ENCODE results near the gene PLD5. TPM values are rescaled to one million over a fixed set of nuclear protein-coding genes. Genes with fewer than 3 reads are reported as not detected.

PLD5 gene
- total RNA-seq, 1 experiment from 2014 or later: 1.8 TPM

GRCh38 chr1:242043165-242043564, 481.3 kb downstream of the PLD5 start:
- Mint-ChIP-seq H3K4me1 (ENCODE audit: low read depth, unreplicated experiment) (no peaks in the 10 kb centered on the region), H3K27me3 (ENCODE audit: insufficient read depth, unreplicated experiment) (peaks cover 4% of the 10 kb centered on the region), H3K9me3 (ENCODE audit: unreplicated experiment) (peaks cover 12% of the 10 kb centered on the region), H3K27ac (ENCODE audit: unreplicated experiment) (no peak overlapping the region), H3K36me3 (ENCODE audit: insufficient read depth, unreplicated experiment) (no peaks in the 10 kb centered on the region), H3K4me3 (ENCODE audit: unreplicated experiment) (no peak overlapping the region)
- no peak for DNase-seq
- H3K4me3 ChIP-seq (ENCODE audit: low read depth, low read length): no peak overlapping the region
- no peaks in the 10 kb centered on the region for H3K36me3 ChIP-seq (ENCODE audit: control insufficient read depth, insufficient read depth, low read length)
- no peaks in the 10 kb centered on the region for H3K9me3 ChIP-seq
- TF ChIP-seq CTCF (IDR thresholded peaks at IDR 0.05; ENCODE audit: insufficient read depth in 1 of 2, low read depth in 1 of 2, low read length in 1 of 2, severe bottlenecking in 1 of 2, unreplicated experiment in 1 of 2): no peak
- CTCF ChIA-PET: no interaction called here
- no peaks in the 10 kb centered on the region for H3K27me3 ChIP-seq (replicated peaks; ENCODE audit: control insufficient read depth, insufficient read depth, low read length)
- BruUV-seq (replicated peaks): no TSS peak
- POLR2A ChIA-PET: no interaction called here
- intact Hi-C loops (cut with micrococcal nuclease; ENCODE audit: unreplicated experiment): no loop called here
- no peaks in the 10 kb centered on the region for H3K4me1 ChIP-seq

- intact Hi-C loops (cut with micrococcal nuclease; ENCODE audit: unreplicated experiment): no loop called here
- H3K36me3 ChIP-seq (ENCODE audit: control insufficient read depth, insufficient read depth, low read length): no peaks in the 10 kb centered on the region
- no peak overlapping the region for H3K4me3 ChIP-seq (ENCODE audit: low read depth, low read length)
- no peak for TF ChIP-seq CTCF (IDR thresholded peaks at IDR 0.05; ENCODE audit: insufficient read depth in 1 of 2, low read depth in 1 of 2, low read length in 1 of 2, severe bottlenecking in 1 of 2, unreplicated experiment in 1 of 2)
- H3K9me3 ChIP-seq: no peaks in the 10 kb centered on the region
- CTCF ChIA-PET: no interaction called here
- Mint-ChIP-seq H3K9me3 (ENCODE audit: unreplicated experiment) (no peaks in the 10 kb centered on the region), H3K36me3 (ENCODE audit: insufficient read depth, unreplicated experiment) (no peaks in the 10 kb centered on the region), H3K27me3 (ENCODE audit: insufficient read depth, unreplicated experiment) (peaks cover 4% of the 10 kb centered on the region), H3K27ac (ENCODE audit: unreplicated experiment) (no peak overlapping the region), H3K4me1 (ENCODE audit: low read depth, unreplicated experiment) (no peaks in the 10 kb centered on the region), H3K4me3 (ENCODE audit: unreplicated experiment) (no peak overlapping the region)
- DNase-seq: no peak
- no peaks in the 10 kb centered on the region for H3K27me3 ChIP-seq (replicated peaks; ENCODE audit: control insufficient read depth, insufficient read depth, low read length)
- no TSS peak for BruUV-seq (replicated peaks)
- POLR2A ChIA-PET: no interaction called here
- H3K4me1 ChIP-seq: no peaks in the 10 kb centered on the region
Observed at GRCh38 chr1:242034392-242034791, 490.1 kb downstream of the PLD5 start.

- intact Hi-C loops (cut with micrococcal nuclease; ENCODE audit: unreplicated experiment): no loop called here
- Histone ChIP-seq H3K36me3 (ENCODE audit: control insufficient read depth, insufficient read depth, low read length) (no peaks in the 10 kb centered on the region), H3K4me1 (no peaks in the 10 kb centered on the region), H3K9me3 (no peaks in the 10 kb centered on the region), H3K27me3 (replicated peaks; ENCODE audit: control insufficient read depth, insufficient read depth, low read length) (no peaks in the 10 kb centered on the region), H3K4me3 (ENCODE audit: low read depth, low read length) (no peak overlapping the region)
- H3K36me3 Mint-ChIP-seq (ENCODE audit: insufficient read depth, unreplicated experiment): no peaks in the 10 kb centered on the region
- no peaks in the 10 kb centered on the region for H3K9me3 Mint-ChIP-seq (ENCODE audit: unreplicated experiment)
- TF ChIP-seq CTCF (IDR thresholded peaks at IDR 0.05; ENCODE audit: insufficient read depth in 1 of 2, low read depth in 1 of 2, low read length in 1 of 2, severe bottlenecking in 1 of 2, unreplicated experiment in 1 of 2): no peak
- BruUV-seq (replicated peaks): no TSS peak
- no peaks in the 10 kb centered on the region for H3K27me3 Mint-ChIP-seq (ENCODE audit: insufficient read depth, unreplicated experiment)
- DNase-seq: peak in 1 of 2 experiments; percentile 9
- ChIA-PET POLR2A (no interaction called here), CTCF (no interaction called here)
- no peak overlapping the region for H3K4me3 Mint-ChIP-seq (ENCODE audit: unreplicated experiment)
- H3K4me1 Mint-ChIP-seq (ENCODE audit: low read depth, unreplicated experiment): no peaks in the 10 kb centered on the region
- no peak overlapping the region for H3K27ac Mint-ChIP-seq (ENCODE audit: unreplicated experiment)
Observed at GRCh38 chr1:242033447-242033846, 491.1 kb downstream of the PLD5 start.
